Fibroblast of peridontal ligament (primary cell): ENCODE results near the gene RTN4R.

ENCODE experiments used
- DNase-seq: peaks from one replicate; pipeline ENCODE4 v3.0.0-alpha.2; 2010; ENCODE audit errors: extremely low read depth

The RTN4R gene

DNA sequence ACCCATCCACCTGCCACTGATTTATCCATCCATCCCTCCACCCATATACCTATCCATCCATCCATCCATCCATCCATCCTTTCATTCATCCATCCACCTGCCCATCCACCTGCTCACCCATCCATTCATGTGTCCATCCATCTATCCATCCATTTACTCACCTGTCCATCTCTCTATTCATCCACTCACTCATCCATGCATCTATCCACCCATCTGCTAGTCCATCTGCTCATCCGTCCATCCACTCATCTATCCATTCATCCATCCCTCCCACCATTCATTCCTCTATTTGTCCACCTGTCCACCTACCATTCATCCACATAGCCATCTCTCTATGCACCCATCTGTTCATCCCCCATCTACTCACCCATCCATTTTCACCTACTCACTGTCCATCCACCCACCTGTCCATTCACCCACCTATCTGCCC is 68.7 kb downstream of the RTN4R start:
- DNase-seq: no peak

DNA sequence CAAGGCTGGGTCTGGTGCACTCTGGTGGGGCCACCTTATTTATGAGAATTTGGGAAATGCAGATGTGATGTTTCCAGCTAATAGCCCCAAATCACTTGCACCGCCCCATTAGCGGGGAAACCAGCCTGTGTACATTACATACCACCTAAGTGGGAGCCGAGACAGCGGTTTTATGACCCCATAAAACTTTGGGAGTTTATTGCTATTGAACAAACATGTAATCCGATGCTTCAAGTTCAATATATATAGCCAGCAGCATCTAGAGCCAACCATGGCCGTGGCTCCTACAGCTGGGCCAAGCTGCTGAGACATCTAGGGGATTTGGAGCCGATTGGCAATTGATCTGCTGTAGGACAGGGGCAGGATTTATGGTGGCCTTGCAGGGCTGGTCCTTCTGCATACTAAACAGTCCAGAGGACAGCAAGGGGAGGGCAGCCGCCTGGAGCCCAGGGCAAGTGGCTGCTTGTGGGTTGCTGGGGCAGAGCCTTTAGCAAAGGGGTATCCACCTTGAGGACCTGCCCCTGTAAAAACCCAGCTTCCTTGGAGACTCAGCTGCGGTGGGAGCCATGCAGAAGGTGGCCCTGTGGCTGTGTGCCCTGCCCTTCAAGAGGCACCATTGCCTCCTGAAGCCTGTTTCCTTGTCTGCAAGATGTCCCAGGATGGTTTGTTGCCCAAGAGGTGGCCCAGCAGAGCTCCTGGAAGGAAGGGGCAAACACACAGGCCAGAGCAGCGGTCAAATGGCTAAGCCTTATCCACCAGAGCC is 69.4 kb downstream of the RTN4R start:
- no peak for DNase-seq

DNA sequence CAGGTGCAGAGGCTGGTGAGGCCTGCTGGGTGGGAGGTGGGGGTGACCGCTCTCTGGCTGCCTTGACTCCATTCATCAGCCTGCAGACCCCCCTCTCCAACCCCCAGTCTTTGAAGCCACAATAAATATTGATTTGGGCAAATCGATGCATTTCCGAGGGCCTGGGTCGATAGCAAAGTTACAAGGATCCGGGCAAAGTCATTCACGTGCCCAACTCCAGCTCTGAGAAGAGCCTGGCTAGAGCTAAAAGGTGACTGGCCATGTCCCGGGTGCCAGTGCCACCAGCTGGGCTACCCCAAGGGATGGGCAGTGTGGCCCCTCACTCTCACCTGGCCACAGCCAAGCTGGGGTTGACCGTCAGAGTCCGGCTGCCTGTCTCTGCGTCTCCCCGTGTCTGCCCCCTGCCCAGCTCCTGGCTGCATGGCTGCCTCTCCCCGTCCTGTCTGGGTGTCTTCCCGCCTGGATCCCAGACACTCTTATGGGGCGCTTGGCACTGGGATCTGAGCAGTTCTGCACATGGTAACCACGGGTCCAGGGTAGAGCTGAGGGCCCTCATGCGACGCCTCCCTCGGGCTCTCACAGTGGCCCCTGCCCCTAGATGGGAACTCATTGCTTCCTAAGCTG is 70.6 kb downstream of the RTN4R start:
- DNase-seq: no peak

DNA sequence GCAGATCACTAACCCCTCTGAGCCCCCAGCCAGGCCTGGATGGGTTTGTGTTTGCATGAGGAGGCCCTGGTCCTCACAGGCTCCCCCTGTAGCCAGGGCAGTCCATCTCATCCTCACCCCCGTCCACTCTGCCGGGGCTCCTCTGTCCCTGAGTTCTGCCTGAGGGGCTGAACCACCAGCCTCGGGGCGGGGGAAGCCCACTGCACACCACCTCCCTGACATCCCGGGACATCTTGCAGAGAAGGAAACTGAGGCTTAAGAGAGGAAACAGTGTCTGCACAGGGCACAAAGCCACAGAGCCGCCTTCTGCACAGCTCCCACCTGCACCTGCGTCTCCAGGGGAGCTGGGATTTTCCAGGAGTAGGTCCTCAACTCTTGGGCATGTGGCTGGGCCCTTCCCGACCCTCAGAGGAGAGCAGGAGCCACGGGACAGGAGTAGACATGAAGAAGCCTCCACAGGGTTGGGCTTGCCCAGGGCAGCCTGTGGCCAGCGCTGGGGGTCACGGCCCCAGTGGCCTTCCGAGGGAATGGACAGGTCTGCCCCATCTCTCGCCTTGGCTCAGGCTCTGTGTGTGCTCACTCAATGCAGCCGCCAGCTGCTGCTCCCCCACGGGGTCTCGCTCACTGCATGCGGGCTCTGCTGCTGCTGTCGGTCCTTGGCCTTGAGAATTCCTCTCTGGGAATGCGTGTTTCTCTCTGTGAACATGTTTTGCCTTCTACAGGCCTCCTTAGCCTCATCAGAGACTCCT is 71.8 kb downstream of the RTN4R start:
- no peak for DNase-seq

DNA sequence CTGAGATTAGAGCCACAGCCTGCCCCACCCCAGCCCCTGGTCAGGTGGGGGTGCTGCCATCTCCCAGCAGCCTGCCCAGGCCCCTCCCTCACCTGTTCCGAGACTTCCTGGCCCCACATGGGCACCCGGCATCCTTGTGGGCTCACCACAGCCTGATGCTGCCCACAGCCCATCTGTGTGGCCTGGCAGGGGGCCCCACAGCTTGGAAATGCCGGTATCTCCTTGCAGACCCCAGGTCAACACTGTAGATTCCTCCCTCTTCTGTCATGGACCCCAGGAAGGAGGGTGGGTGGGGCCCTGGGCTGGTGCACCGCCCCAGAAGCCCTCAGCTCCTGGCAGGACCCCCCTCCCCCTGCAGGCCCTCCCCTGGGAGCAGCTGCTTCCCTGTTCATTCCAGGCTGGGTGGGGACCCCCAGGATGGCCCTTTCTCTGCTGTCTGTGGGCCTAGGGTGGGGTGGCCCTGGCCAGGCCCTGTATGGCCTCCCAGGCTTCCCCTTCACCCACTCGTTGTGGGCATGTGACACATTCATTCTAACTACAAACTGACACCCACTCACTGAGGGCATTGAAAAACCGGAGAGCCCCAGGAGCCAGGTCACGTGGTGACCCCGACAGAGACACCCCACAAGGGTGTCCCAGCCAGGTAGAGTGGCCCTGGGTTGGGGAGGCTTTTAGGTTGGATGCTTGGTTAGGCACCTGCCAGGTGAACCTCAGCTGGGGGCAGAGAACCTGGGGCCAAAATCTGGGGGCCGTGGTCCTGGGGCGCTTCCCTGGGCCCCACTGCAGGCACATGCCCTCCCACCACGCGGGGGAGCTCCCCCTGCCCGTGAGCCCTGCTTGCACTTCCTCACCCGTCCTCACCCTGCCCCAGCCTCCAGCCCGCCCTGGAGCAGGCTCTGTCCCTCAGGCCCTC is 73.2 kb downstream of the RTN4R start:
- no peak for DNase-seq

DNA sequence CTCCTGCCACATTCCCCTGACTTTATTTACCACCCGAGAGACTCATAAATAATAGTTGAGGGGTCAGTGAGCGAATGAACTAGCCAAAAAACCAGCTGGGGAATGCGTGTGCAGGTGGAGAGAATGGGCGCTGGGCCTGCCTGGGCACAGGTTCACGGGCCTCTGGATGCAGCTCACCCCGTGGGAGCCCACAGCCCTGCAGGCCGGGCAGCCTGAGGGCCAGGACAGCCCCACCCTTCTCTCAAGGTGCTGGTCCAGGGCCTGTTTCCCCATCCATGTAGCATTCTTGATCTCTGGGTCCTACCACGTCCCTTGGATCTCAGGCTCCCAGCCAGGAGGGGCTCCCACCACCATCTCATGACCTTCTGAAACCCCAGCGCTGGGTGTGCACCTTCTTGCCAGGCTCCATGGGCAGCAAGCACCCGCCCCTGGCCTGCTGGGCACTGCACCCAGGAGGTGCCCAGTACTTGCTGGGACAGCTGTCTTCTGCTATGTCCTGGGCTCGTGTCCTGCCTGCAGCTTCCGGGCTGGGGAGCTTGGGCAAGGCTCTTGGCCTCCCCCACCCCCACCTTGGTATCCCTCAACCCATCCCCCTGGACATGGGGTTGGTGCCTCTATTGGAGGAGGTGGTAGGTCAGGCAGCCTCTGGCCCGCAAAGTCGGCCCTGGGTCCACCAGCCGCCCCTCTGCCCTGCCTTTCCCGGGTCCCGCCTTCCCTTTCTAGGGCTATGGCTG is 74.2 kb downstream of the RTN4R start:
- no peak for DNase-seq

DNA sequence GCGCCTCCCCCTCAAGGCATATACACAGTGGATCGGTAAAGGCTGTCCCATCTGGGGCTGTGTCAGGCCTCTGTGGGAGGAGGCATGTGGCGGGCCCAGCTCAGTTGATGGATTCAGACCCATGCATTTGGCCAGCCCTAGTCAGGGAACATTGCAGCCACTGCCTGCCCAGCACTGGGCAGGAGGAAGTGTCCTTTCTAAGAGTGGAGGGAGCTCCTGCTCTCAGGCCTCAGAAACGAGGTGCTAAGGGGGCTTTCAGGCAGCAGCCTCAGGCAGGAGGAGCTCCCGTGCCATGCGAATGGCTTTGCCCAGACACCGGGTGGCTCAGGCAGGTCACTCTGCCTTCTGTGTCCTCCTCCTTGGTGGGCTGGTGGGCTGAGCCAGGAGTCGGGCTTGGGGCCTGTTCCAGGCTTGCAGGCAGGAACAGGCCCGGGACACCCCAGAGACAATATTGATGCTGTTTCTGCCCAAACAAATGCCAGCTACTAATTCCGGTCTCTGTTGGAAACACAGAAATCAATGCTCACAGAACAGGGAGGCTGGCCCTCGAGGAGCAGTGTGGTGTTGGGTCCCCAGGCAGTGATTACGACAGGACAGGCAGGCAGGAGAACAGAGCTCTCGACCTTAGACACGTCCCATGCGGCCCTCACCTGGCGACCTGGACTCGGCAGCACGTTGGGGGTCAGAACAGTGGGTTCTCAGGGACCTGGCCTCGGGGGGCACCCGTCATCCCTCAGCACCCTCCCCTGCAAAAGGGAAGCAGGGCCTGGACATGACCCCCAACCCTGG is 75.0 kb downstream of the RTN4R start:
- DNase-seq: no peak

DNA sequence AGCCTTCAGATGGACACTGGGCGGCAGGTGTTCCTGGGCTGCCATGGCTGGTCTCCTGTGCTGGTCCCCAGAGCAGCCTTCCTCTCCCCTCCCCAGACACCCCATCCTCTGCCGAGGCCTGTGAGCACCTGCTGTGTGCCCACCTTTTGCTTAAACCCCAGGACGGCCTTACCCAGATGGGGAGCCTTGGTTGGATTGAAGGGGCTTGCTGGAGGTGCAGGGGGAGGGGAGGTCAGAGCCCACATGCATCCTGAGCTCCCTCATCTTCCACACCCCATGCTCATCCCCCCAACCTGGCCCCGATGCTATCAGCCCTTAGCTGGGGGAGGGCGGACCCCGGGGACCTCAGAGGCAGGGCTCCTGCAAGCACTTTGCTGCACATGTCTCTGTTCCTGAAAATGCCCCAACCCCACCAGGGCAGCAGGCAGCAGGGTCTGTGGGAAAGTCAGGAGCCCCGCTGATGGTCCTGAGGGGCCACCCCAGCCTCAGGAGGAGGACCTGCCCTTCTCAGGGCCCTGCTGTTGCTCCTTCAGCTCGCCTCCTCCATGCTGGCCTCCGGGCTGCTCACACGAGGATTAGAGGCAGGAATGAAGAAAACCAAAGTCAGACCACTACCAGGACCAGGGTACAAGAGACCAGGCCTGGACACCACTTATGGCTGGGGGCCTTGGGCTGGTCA is 75.7 kb downstream of the RTN4R start:
- DNase-seq: no peak

DNA sequence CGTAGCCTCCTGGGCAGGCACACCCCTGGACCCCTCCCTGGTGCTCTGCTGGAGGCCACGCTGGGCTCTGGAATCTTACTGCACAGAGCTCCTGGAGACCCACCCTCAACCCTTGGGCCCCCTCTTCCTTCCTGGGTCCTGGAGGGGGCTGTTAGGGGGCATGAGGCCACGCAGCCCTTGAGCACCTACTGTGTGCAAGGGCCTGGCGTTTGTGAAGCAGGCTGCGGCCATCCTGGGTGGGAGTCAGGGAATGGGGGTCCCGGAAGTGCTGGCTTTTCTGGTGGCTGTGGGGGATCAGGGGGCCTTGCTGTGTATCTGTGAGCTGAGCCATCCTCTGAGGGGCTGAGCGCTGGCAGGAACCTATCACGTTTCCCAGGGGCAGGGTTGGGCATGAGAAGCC is 76.3 kb downstream of the RTN4R start:
- DNase-seq: no peak
